Skeletal muscle satellite cell (primary cell): ENCODE data around the gene RND2.

ENCODE experiments used
- H3K27me3 ChIP-seq: 2 replicates; pipeline ENCODE4 v1.7.0; 2013; ENCODE audit warnings: low read length; ENCODE audit not compliant: control insufficient read depth, insufficient read depth
- H3K36me3 ChIP-seq: 2 replicates; pipeline ENCODE4 v1.7.0; 2013; ENCODE audit warnings: mild to moderate bottlenecking, control low read depth, low read length; ENCODE audit not compliant: insufficient read depth
- H3K4me1 ChIP-seq: 2 replicates; pipeline ENCODE4 v1.7.0; 2013; ENCODE audit warnings: low read length; ENCODE audit not compliant: control insufficient read depth, insufficient read depth
- H3K4me2 ChIP-seq: 2 replicates; pipeline ENCODE4 v1.7.0; 2013; ENCODE audit warnings: mild to moderate bottlenecking, low read length
- H3K4me3 ChIP-seq: 2 replicates; pipeline ENCODE4 v1.7.0; 2013; ENCODE audit warnings: low read length
- H3K9ac ChIP-seq: 2 replicates; pipeline ENCODE4 v1.7.0; 2013; ENCODE audit warnings: mild to moderate bottlenecking, low read depth, low read length, moderate library complexity
- H3K9me3 ChIP-seq: replicated peaks from 2 replicates; pipeline ENCODE4 v1.7.0; 2013; ENCODE audit warnings: mild to moderate bottlenecking, control low read depth, low read length

RND2 gene

GRCh38 chr17:43011728-43012472 lies 13.1 kb upstream of the RND2 start:
- no peaks in the 10 kb centered on the region for H3K27me3 ChIP-seq
- H3K4me2 ChIP-seq, result no peak overlapping the region
- H3K9ac ChIP-seq, result no peak overlapping the region
- no peak overlapping the region for H3K4me3 ChIP-seq
- peaks cover 3% of the 10 kb centered on the region for H3K4me1 ChIP-seq
- no peaks in the 10 kb centered on the region for H3K9me3 ChIP-seq
- peaks cover 33% of the 10 kb centered on the region for H3K36me3 ChIP-seq

GRCh38 chr17:43013296-43013695 lies 11.7 kb upstream of the RND2 start:
- no peak overlapping the region for H3K4me3 ChIP-seq
- H3K9me3 ChIP-seq, result no peaks in the 10 kb centered on the region

GRCh38 chr17:43014020-43014648 lies 10.9 kb upstream of the RND2 start:
- H3K4me2 ChIP-seq, result no peak overlapping the region
- H3K4me3 ChIP-seq, result no peak overlapping the region
- H3K9me3 ChIP-seq, result no peaks in the 10 kb centered on the region
- no peak overlapping the region for H3K9ac ChIP-seq
- no peaks in the 10 kb centered on the region for H3K27me3 ChIP-seq
- peaks cover 50% of the 10 kb centered on the region for H3K36me3 ChIP-seq
- peaks cover 10% of the 10 kb centered on the region for H3K4me1 ChIP-seq

More at GRCh38 chr17:43013296-43013695, 11.7 kb upstream of the RND2 start:
- Histone ChIP-seq H3K27me3 (no peaks in the 10 kb centered on the region), H3K9ac (no peak overlapping the region), H3K4me1 (peaks cover 3% of the 10 kb centered on the region), H3K36me3 (peaks cover 42% of the 10 kb centered on the region), H3K4me2 (no peak overlapping the region)

- no peak overlapping the region for H3K4me2 ChIP-seq
- no peak overlapping the region for H3K4me3 ChIP-seq
- H3K4me1 ChIP-seq, result peaks cover 17% of the 10 kb centered on the region
- no peaks in the 10 kb centered on the region for H3K9me3 ChIP-seq
- no peak overlapping the region for H3K9ac ChIP-seq
- H3K36me3 ChIP-seq, result peaks cover 50% of the 10 kb centered on the region
- no peaks in the 10 kb centered on the region for H3K27me3 ChIP-seq
These were observed 10.1 kb upstream of the RND2 start for GRCh38 chr17:43014649-43015542.

- no peak overlapping the region for H3K4me2 ChIP-seq
- H3K9me3 ChIP-seq, result no peaks in the 10 kb centered on the region
- peaks cover 24% of the 10 kb centered on the region for H3K4me1 ChIP-seq
- H3K36me3 ChIP-seq, result peaks cover 50% of the 10 kb centered on the region
- no peak overlapping the region for H3K9ac ChIP-seq
- H3K4me3 ChIP-seq, result no peak overlapping the region
- H3K27me3 ChIP-seq, result no peaks in the 10 kb centered on the region
These were observed 9.5 kb upstream of the RND2 start for GRCh38 chr17:43015579-43015978.

GRCh38 chr17:43016216-43016615 lies 8.8 kb upstream of the RND2 start:
- Histone ChIP-seq H3K4me1 (peaks cover 28% of the 10 kb centered on the region), H3K27me3 (no peaks in the 10 kb centered on the region), H3K36me3 (peaks cover 50% of the 10 kb centered on the region), H3K4me3 (no peak overlapping the region), H3K9me3 (no peaks in the 10 kb centered on the region), H3K4me2 (no peak overlapping the region), H3K9ac (no peak overlapping the region)

GRCh38 chr17:43018008-43018853 lies 6.8 kb upstream of the RND2 start:
- Histone ChIP-seq H3K4me2 (peak overlapping the region; percentile 65), H3K4me3 (no peak overlapping the region), H3K9me3 (no peaks in the 10 kb centered on the region), H3K36me3 (peaks cover 46% of the 10 kb centered on the region), H3K27me3 (no peaks in the 10 kb centered on the region), H3K4me1 (peaks cover 29% of the 10 kb centered on the region), H3K9ac (no peak overlapping the region)

- Histone ChIP-seq H3K4me3 (no peak overlapping the region), H3K4me1 (peaks cover 29% of the 10 kb centered on the region), H3K9me3 (no peaks in the 10 kb centered on the region), H3K27me3 (no peaks in the 10 kb centered on the region), H3K9ac (no peak overlapping the region), H3K36me3 (peaks cover 42% of the 10 kb centered on the region), H3K4me2 (peak overlapping the region; percentile 65)
These were observed 6.1 kb upstream of the RND2 start for GRCh38 chr17:43018932-43019331.

GRCh38 chr17:43019418-43019817 lies 5.6 kb upstream of the RND2 start:
- H3K27me3 ChIP-seq, result no peaks in the 10 kb centered on the region
- peak overlapping the region; percentile 41 for H3K4me3 ChIP-seq
- H3K9ac ChIP-seq, result no peak overlapping the region
- no peaks in the 10 kb centered on the region for H3K9me3 ChIP-seq
- H3K4me1 ChIP-seq, result peaks cover 29% of the 10 kb centered on the region
- peaks cover 38% of the 10 kb centered on the region for H3K36me3 ChIP-seq
- peak overlapping the region; percentile 65 for H3K4me2 ChIP-seq

GRCh38 chr17:43020030-43020621 lies 4.9 kb upstream of the RND2 start:
- Histone ChIP-seq H3K4me1 (peaks cover 33% of the 10 kb centered on the region), H3K4me2 (peak overlapping the region; percentile 65), H3K27me3 (no peaks in the 10 kb centered on the region), H3K9me3 (no peaks in the 10 kb centered on the region), H3K36me3 (peaks cover 31% of the 10 kb centered on the region), H3K4me3 (peak overlapping the region; percentile 41), H3K9ac (no peak overlapping the region)
